ENCODE measurements around the gene BTNL2. TPM values are rescaled to one million over a fixed set of nuclear protein-coding genes. Genes with fewer than 3 reads are reported as not detected.
"Not testable (repeated sequence)": the region's sequence is repeated elsewhere in the genome, so short reads cannot be mapped to it uniquely, and the experiment has no call there.

BTNL2 gene
- total RNA-seq, 2 donors from 2014 or later, result not detected

DNA sequence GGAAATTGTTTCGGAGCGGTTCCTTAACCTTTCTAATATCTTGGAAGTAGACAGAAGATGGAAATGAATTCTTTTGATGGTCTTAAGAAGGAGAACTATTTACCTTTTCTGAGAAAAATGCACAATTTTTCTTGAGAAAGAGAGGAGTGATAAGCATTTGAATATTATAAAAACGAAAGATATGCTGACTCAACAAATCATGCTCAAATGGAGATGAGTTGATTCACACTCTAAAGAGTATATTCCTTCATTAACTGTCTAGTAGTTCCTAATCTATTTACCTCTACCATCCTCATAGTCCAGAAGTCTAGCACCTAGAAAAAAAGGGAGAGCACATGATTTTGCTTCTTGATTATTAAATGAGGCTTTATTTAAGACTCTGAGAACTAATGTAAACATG lies 39.3 kb downstream of the BTNL2 start:
- no peaks in the 10 kb centered on the region for H3K4me1 ChIP-seq
- no peaks in the 10 kb centered on the region for H3K9me3 ChIP-seq
- no peak overlapping the region for H3K9ac ChIP-seq (ENCODE audit: low read depth in 2 of 2, low read length in 2 of 2)
- H3K4me3 ChIP-seq, result no peak overlapping the region
- no peaks in the 10 kb centered on the region for H3K27me3 ChIP-seq
- TF ChIP-seq CTCF (IDR thresholded peaks at IDR 0.05), result no peak
- DNase-seq, result no peak
- intact Hi-C loops (cut with DNase I), result no loop called here
- H3K27ac ChIP-seq, result no peak overlapping the region
- H3K36me3 ChIP-seq, result no peaks in the 10 kb centered on the region

DNA sequence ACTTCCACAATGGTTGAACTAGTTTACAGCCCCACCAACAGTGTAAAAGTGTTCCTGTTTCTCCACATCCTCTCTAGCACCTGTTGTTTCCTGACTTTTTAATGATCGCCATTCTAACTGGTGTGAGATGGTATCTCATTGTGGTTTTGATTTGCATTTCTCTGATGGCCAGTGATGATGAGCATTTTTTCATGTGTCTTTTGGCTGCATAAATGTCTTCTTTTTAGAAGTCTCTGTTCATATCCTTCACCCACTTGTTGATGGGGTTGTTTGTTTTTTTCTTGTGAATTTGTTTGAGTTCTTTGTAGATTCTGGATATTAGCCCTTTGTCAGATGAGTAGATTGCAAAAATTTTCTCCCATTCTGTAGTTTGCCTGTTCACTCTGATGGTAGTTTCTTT lies 47.8 kb downstream of the BTNL2 start:
- intact Hi-C loops (cut with DNase I); H3K9me3 ChIP-seq: not testable (repeated sequence)

GRCh38 chr6:32358548-32358947 lies 48.4 kb downstream of the BTNL2 start:
- H3K4me3 ChIP-seq; intact Hi-C loops (cut with DNase I); H3K4me1 ChIP-seq; DNase-seq; H3K27me3 ChIP-seq; H3K36me3 ChIP-seq; H3K27ac ChIP-seq; H3K9ac ChIP-seq (ENCODE audit: low read depth in 2 of 2, low read length in 2 of 2); H3K9me3 ChIP-seq: not testable (repeated sequence)

More for the DNA sequence above, 47.8 kb downstream of the BTNL2 start:
- not testable (repeated sequence) for H3K9ac ChIP-seq (ENCODE audit: low read depth in 2 of 2, low read length in 2 of 2); H3K4me3 ChIP-seq; DNase-seq; H3K27me3 ChIP-seq; H3K36me3 ChIP-seq; H3K4me1 ChIP-seq; H3K27ac ChIP-seq

DNA sequence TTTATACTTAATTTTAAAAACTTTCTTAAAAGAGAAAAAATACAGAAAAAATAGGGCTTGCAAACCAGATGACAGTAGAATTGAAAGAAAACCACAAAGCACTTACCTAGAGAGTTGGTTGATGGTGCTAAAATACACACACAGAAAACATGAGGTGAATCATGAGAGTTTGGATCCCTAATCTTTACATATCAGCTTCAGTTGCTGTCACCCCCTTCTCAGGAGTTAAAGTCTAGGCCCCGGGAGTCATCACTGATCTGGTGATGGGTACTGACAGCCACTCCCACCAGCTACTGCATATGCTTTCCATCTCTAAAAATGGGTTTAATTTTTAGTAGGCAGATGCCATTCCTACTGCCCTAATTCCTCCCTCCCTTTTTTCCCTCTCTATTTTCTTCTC lies 52.0 kb downstream of the BTNL2 start:
- DNase-seq, result no peak
- Histone ChIP-seq H3K4me1 (no peaks in the 10 kb centered on the region), H3K4me3 (no peak overlapping the region), H3K27me3 (no peaks in the 10 kb centered on the region), H3K27ac (no peak overlapping the region), H3K9me3 (no peaks in the 10 kb centered on the region), H3K36me3 (no peaks in the 10 kb centered on the region), H3K9ac (ENCODE audit: low read depth in 2 of 2, low read length in 2 of 2) (no peak overlapping the region)
- no peak for TF ChIP-seq CTCF (IDR thresholded peaks at IDR 0.05)
- intact Hi-C loops (cut with DNase I), result no loop called here

DNA sequence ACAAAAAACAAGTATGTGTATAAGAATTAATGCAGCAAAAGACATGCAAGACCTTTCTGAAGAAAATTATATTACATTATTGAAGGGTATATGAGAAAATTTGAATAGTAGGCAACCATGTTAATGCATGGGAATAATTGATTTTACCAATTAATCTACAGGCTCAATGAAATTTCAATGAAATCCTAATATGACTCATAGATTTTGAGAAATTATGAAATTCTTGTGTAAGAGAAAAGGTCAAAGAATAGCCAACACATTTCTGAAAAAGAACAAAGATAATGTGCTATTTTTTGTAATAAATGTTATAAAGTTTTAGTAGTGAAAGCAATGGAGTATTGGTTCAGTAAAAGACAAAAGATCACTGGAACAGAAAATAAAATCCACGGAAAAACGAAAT lies 53.6 kb downstream of the BTNL2 start:
- intact Hi-C loops (cut with DNase I), result no loop called here
- Histone ChIP-seq H3K27ac (no peak overlapping the region), H3K9ac (ENCODE audit: low read depth in 2 of 2, low read length in 2 of 2) (no peak overlapping the region), H3K27me3 (no peaks in the 10 kb centered on the region), H3K4me3 (no peak overlapping the region), H3K9me3 (no peaks in the 10 kb centered on the region), H3K4me1 (no peaks in the 10 kb centered on the region), H3K36me3 (no peaks in the 10 kb centered on the region)
- no peak for TF ChIP-seq CTCF (IDR thresholded peaks at IDR 0.05)
- DNase-seq, result no peak

Other genes with a start within 250 kb of the BTNL2 start
- 10 to 100 TPM; 10.4 to 13.7 TPM for gene EGFL8, start 242.6 kb downstream of the BTNL2 start, total RNA-seq
- gene AGPAT1, start 231.1 kb downstream of the BTNL2 start, total RNA-seq, result 10 to 100 TPM; 44.1 to 54.5 TPM
- 10 to 100 TPM; 75.8 to 87.4 TPM for gene RNF5, start 228.8 kb downstream of the BTNL2 start, total RNA-seq
- 10 to 100 TPM in 1 of 2 donors, 1 to 10 TPM in 1; 4.1 to 10.1 TPM for gene AGER, start 222.9 kb downstream of the BTNL2 start, total RNA-seq
- gene PBX2, start 217.0 kb downstream of the BTNL2 start, total RNA-seq, result 10 to 100 TPM; 47.5 TPM
- 1 to 10 TPM; 6.7 to 8.6 TPM for gene GPSM3, start 214.5 kb downstream of the BTNL2 start, total RNA-seq
- 1 to 10 TPM; 2.9 to 3.7 TPM for gene NOTCH4, start 183.1 kb downstream of the BTNL2 start, total RNA-seq
- gene TSBP1, start 35.3 kb downstream of the BTNL2 start, total RNA-seq, result not detected
- 100 to 1,000 TPM in 1 of 2 donors, 10 to 100 TPM in 1; 44.3 to 185 TPM for gene HLA-DRA, start 32.7 kb upstream of the BTNL2 start, total RNA-seq
- gene HLA-DRB5, start 123.1 kb upstream of the BTNL2 start, total RNA-seq, result 10 to 100 TPM in 1 of 2 donors, 1 to 10 TPM in 1; 4.8 to 26.7 TPM
- 10 to 100 TPM; 22.5 to 39.3 TPM for gene HLA-DRB1, start 182.7 kb upstream of the BTNL2 start, total RNA-seq
- 10 to 100 TPM in 1 of 2 donors, 1 to 10 TPM in 1; 8.1 to 13.5 TPM for gene HLA-DQA1, start 230.2 kb upstream of the BTNL2 start, total RNA-seq

All from colonic mucosa (tissue), 4 donors.